PC-3 (cell line): ENCODE measurements around the gene CARD10. TPM values are rescaled to one million over a fixed set of nuclear protein-coding genes. Genes with fewer than 3 reads are reported as not detected.

Experiments
- ATAC-seq: fragments of 200-7000 bp; cut with Tn5 transposase; 2 replicates; pipeline ENCODE4 v1.9.1; 2020; ENCODE audit warnings: mild to moderate bottlenecking, moderate library complexity
- BruUV-seq: library from RNA; stranded (reverse); fragments of 400-500 nt; replicated peaks from 2 replicates; lab custom pipeline; 2021; lab: Mats Ljungman, UMichigan
- CTCF ChIA-PET: fragments of 300-600 bp; sonication (Branson Sonifier 250); formaldehyde crosslinking; loops from one replicate; lab custom pipeline; 2022; ENCODE audit warnings: antibody characterized with exemption; lab: Charles Lee
- POLR2A ChIA-PET: fragments of 300-600 bp; sonication (Branson Sonifier 250); formaldehyde crosslinking; loops from one replicate; lab custom pipeline; 2022; ENCODE audit warnings: antibody characterized with exemption; ENCODE audit not compliant: unreplicated experiment; lab: Charles Lee
- DNase-seq: peaks from one replicate; pipeline ENCODE4 v3.0.0-alpha.2; 2015
- H2AFZ ChIP-seq: fragments of 300-600 bp; sonication (generic); 2 replicates; pipeline ENCODE4 v1.6.0; 2016; ENCODE audit warnings: antibody characterized with exemption, low read length
- H3F3A ChIP-seq: fragments of 300-600 bp; sonication (generic); one replicate; pipeline ENCODE4 v1.6.0; 2017; ENCODE audit warnings: antibody characterized with exemption, low read length, control low read depth, mild to moderate bottlenecking; ENCODE audit not compliant: unreplicated experiment
- H3K27ac ChIP-seq: fragments of 300-600 bp; sonication (generic); 2 replicates; pipeline ENCODE4 v1.5.1; 2016; ENCODE audit warnings: mild to moderate bottlenecking, low read length
- H3K27me3 ChIP-seq: fragments of 300-600 bp; sonication (generic); 2 replicates; pipeline ENCODE4 v1.6.1; 2016; ENCODE audit warnings: low read length, mixed read lengths
- H3K36me3 ChIP-seq: fragments of 300-600 bp; sonication (generic); 2 replicates; pipeline ENCODE4 v1.6.1; 2016; ENCODE audit warnings: low read depth, mixed run types, low read length, mixed read lengths
- H3K4me1 ChIP-seq: fragments of 300-600 bp; sonication (generic); 2 replicates; pipeline ENCODE4 v1.5.1; 2016; ENCODE audit warnings: low read length; ENCODE audit not compliant: insufficient read depth
- H3K4me2 ChIP-seq: fragments of 300-600 bp; sonication (generic); 2 replicates; pipeline ENCODE4 v1.6.0; 2016; ENCODE audit warnings: low read length
- H3K4me3 ChIP-seq: fragments of 300-600 bp; sonication (generic); 2 replicates; pipeline ENCODE4 v1.5.1; 2016; ENCODE audit warnings: mild to moderate bottlenecking, low read length, mixed read lengths
- H3K79me2 ChIP-seq: fragments of 300-600 bp; sonication (generic); 2 replicates; pipeline ENCODE4 v1.6.1; 2017; ENCODE audit warnings: low read length, mixed read lengths
- H3K9ac ChIP-seq: fragments of 300-600 bp; sonication (generic); 2 replicates; pipeline ENCODE4 v1.6.0; 2016; ENCODE audit warnings: mild to moderate bottlenecking, low read length
- H3K9me2 ChIP-seq: fragments of 300-600 bp; sonication (generic); replicated peaks from 2 replicates; pipeline ENCODE4 v1.6.1; 2016; ENCODE audit warnings: mixed run types, low read length, mixed read lengths
- H3K9me3 ChIP-seq: fragments of 300-600 bp; sonication (generic); 2 replicates; pipeline ENCODE4 v1.6.1; 2016; ENCODE audit warnings: low read length, mixed read lengths
- H4K20me1 ChIP-seq: fragments of 300-600 bp; sonication (generic); 2 replicates; pipeline ENCODE4 v1.6.1; 2016; ENCODE audit warnings: low read length, mixed read lengths
- CTCF ChIP-seq: fragments of 300-600 bp; sonication (generic); conservative IDR thresholded peaks from 2 replicates; pipeline ENCODE4 v1.5.1; 2017; ENCODE audit warnings: antibody characterized with exemption, low read depth, mild to moderate bottlenecking, low read length
- EZH2 ChIP-seq: fragments of 300-600 bp; sonication (generic); IDR thresholded peaks from one replicate; pipeline ENCODE4 v1.6.1; 2017; ENCODE audit warnings: antibody characterized with exemption, mild to moderate bottlenecking, low read length; ENCODE audit not compliant: unreplicated experiment
- EZH2phosphoT487 ChIP-seq: fragments of 300-600 bp; sonication (generic); IDR thresholded peaks from 2 replicates; pipeline ENCODE4 v1.6.1; 2018; ENCODE audit warnings: mild to moderate bottlenecking, antibody characterized with exemption, low read length, borderline replicate concordance
- intact Hi-C: fragments of 100-400 bp; cut with micrococcal nuclease; formaldehyde crosslinking; loops from 2 replicates; pipeline ENCODE4 v1.9.0; 2023
- total RNA-seq: library from RNA; depleted of rRNA; stranded (reverse); fragments of >200 nt; gene quantifications from 2 replicates; pipeline ENCODE4 v1.2.3, GENCODE V29; 2014

The CARD10 gene
- total RNA-seq, 1 experiment from 2014 or later = 20.7 TPM

DNA sequence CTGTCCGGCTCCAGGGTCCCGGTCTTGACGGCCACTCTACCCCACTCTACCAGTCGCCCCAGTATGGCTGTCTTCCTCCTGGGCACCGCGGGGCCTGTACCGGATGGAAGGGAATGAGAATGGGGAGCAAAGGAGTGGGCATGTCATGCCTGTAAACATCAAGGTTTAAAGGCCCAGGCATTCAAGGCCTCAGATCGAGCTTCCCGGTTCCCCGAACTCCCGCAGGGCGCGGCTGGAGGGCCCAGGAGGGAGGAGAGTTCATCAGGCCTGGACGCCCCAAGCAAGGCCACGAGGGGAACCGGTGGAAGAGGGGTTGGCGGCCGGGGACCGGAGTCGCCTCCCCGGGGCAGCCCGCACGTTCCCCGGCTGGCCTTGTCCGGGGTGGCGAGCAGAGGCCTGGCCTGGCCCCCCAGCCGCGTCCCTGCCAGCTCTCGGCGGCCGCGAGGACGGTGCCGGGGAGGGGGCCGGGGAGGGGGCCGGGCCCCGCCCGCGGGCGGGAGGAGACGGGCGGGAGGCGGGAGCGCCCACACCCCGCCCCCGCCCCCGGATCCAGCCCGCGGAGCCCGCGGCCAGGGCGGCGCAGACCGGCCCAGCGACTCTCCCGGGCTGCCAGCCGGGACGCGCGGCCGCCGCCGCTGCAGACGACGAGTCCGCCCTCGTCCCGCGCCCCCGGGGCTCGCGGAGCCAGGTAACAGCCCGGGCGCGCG is 40.8 kb upstream of the CARD10 start, which contains the start of gene CDC42EP1:
Gene CDC42EP1, plus strand, starts transcription at position 580 of the 707 bp plus-strand sequence. CDS start 5,870 bp downstream, outside the sequence.
- H3K4me1 ChIP-seq = peaks cover 37% of the 10 kb centered on the region
- H3F3A ChIP-seq = peaks cover 5% of the 10 kb centered on the region
- peak within 1 kb of the TSS; percentile 87 for H3K4me3 ChIP-seq
- H3K9me2 ChIP-seq = no peaks in the 10 kb centered on the region
- no peaks in the 10 kb centered on the region for H3K9me3 ChIP-seq
- peak within 1 kb of the TSS; percentile 47 for H3K27ac ChIP-seq
- no TSS peak for BruUV-seq
- peak within 1 kb of the TSS; percentile 99 for H3K4me2 ChIP-seq
- H3K9ac ChIP-seq = peak within 1 kb of the TSS; percentile 89
- peak within 1 kb of the TSS; percentile 63 for H2AFZ ChIP-seq
- H4K20me1 ChIP-seq = peaks cover 13% of the 10 kb centered on the region
- no peaks in the 10 kb centered on the region for H3K27me3 ChIP-seq
- 0 out of 2 replicates have a peak, but pooled peaks cover 4% of the 10 kb centered on the region for H3K36me3 ChIP-seq
- peak; percentile 54 for DNase-seq
- ATAC-seq = peak; percentile 46
- intact Hi-C loops = no loop called here
- ChIA-PET POLR2A (interaction anchor here (0.6 kb wide), 1 partner anchor 13 kb away, joined by 11 read pairs; no protein-coding TSS in a partner anchor), CTCF (interaction anchor here (1.1 kb wide), 1 partner anchor 32 kb away, joined by 3 read pairs; no protein-coding TSS in a partner anchor)
- peaks cover 45% of the 10 kb centered on the region for H3K79me2 ChIP-seq
- TF ChIP-seq CTCF (no peak), EZH2phosphoT487 (no peak), EZH2 (no peak)

DNA sequence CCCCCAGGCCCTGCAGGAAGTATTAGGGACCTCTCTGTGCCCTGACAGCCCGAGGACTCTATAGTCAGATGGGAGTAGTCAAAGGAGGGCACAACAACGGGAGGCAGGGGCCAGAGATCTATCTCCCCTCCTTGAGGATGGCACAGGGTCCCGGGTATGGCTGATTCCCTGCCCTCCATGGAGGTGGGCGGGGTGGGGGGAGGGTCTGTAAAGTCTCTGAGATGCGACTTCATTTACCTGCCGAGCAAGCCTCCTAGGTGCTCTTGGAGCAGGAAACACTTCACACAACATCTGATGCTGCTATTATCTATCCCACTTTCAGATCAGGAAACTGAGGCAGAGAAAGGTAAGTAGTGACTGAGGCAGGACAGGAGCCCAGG is 40.3 kb upstream of the CARD10 start:
- Histone ChIP-seq H3F3A (peaks cover 5% of the 10 kb centered on the region), H3K4me1 (peaks cover 35% of the 10 kb centered on the region), H3K9me3 (no peaks in the 10 kb centered on the region), H3K4me3 (peak overlapping the region; percentile 55; the same call in 1 of the 2 replicates), H3K36me3 (0 out of 2 replicates have a peak, but pooled peaks cover 4% of the 10 kb centered on the region), H4K20me1 (peaks cover 11% of the 10 kb centered on the region), H3K27me3 (no peaks in the 10 kb centered on the region), H2AFZ (no peak overlapping the region), H3K9ac (peak overlapping the region; percentile 58; the same call in 1 of the 2 replicates), H3K27ac (no peak overlapping the region), H3K9me2 (no peaks in the 10 kb centered on the region), H3K4me2 (peak overlapping the region; percentile 71; the same call in 1 of the 2 replicates), H3K79me2 (peaks cover 40% of the 10 kb centered on the region)
- ATAC-seq = no peak
- POLR2A ChIA-PET = interaction anchor here (0.6 kb wide), 1 partner anchor 13 kb away, joined by 11 read pairs; no protein-coding TSS in a partner anchor
- DNase-seq = no peak
- CTCF ChIA-PET = interaction anchor here (1.1 kb wide), 1 partner anchor 33 kb away, joined by 3 read pairs; no protein-coding TSS in a partner anchor
- intact Hi-C loops = no loop called here
- TF ChIP-seq EZH2 = no peak
- no peak for TF ChIP-seq EZH2phosphoT487
- BruUV-seq = TSS peak; percentile 72

GRCh38 chr22:37558815-37559214 is 39.6 kb upstream of the CARD10 start:
- POLR2A ChIA-PET = no interaction called here
- no peak for ATAC-seq
- intact Hi-C loops = no loop called here
- H3K36me3 ChIP-seq = no peaks in the 10 kb centered on the region
- peaks cover 4% of the 10 kb centered on the region for H4K20me1 ChIP-seq
- peaks cover 28% of the 10 kb centered on the region for H3K4me1 ChIP-seq
- no peaks in the 10 kb centered on the region for H3K9me2 ChIP-seq
- no peaks in the 10 kb centered on the region for H3K27me3 ChIP-seq
- no peak overlapping the region for H2AFZ ChIP-seq
- peaks cover 5% of the 10 kb centered on the region for H3F3A ChIP-seq
- H3K4me2 ChIP-seq = no peak overlapping the region
- no peak overlapping the region for H3K4me3 ChIP-seq
- no peaks in the 10 kb centered on the region for H3K9me3 ChIP-seq
- H3K9ac ChIP-seq = no peak overlapping the region
- no peak overlapping the region for H3K27ac ChIP-seq
- peaks cover 33% of the 10 kb centered on the region for H3K79me2 ChIP-seq
- no TSS peak for BruUV-seq
- no peak for DNase-seq
- TF ChIP-seq EZH2 (no peak), EZH2phosphoT487 (no peak), CTCF (no peak)
- CTCF ChIA-PET = interaction anchor here (1.1 kb wide), 1 partner anchor 34 kb away, joined by 3 read pairs; no protein-coding TSS in a partner anchor
